ENCODE results near the gene TANGO2. TPM values are rescaled to one million over a fixed set of nuclear protein-coding genes. Genes with fewer than 3 reads are reported as not detected.

Gene TANGO2
- total and polyA plus RNA-seq, 2 of the 8 experiments (the other 6 are each of a cell fraction or from before 2014, with no cell fraction given): 10.1 to 18.4 TPM

GRCh38 chr22:19981961-19982920, 38.7 kb upstream of the TANGO2 start:
- Histone ChIP-seq H2BK15ac (ENCODE audit: low read length) (no peak overlapping the region), H3K79me2 (ENCODE audit: control insufficient read depth in 1 of 2, insufficient read depth in 2 of 2, low read length in 2 of 2) (peaks cover 0 to 8% of the 10 kb centered on the region in 2 experiments; a peak in 1 of 4 replicates), H2BK12ac (ENCODE audit: low read depth, low read length) (no peak overlapping the region), H4K20me1 (replicated peaks in 1 of 2; ENCODE audit: control insufficient read depth in 1 of 2, insufficient read depth in 2 of 2, low read length in 2 of 2) (peaks cover 10 to 29% of the 10 kb centered on the region in 2 experiments), H3K9me3 (ENCODE audit: insufficient read depth in 2 of 2, low read depth in 1 of 2, low read length in 1 of 2) (no peaks in the 10 kb centered on the region), H2BK5ac (ENCODE audit: low read depth, low read length) (no peak overlapping the region), H3K4ac (replicated peaks; ENCODE audit: insufficient read length, low read depth, low read length) (no peak overlapping the region), H3K23ac (ENCODE audit: insufficient read length) (no peak overlapping the region), H3K23me2 (ENCODE audit: low read depth, low read length) (peaks cover 2% of the 10 kb centered on the region; the same call in 1 of the 2 replicates), H4K91ac (replicated peaks; ENCODE audit: insufficient read length, low read length) (no peak overlapping the region), H2BK120ac (replicated peaks; ENCODE audit: low read depth, low read length) (no peak overlapping the region), H3K14ac (ENCODE audit: insufficient read length) (no peak overlapping the region), H2BK20ac (ENCODE audit: low read length) (no peak overlapping the region), H3K27ac (ENCODE audit: low read depth, low read length) (no peak overlapping the region), H3K18ac (ENCODE audit: extremely low read depth, low read length) (no peak overlapping the region), H3K4me3 (ENCODE audit: extremely low read depth in 1 of 4, insufficient read depth in 2 of 4, low read depth in 3 of 4, low read length in 4 of 4) (no peak overlapping the region), H2AK5ac (ENCODE audit: low read depth, low read length) (no peak overlapping the region), H3K79me1 (ENCODE audit: low read depth, low read length) (peaks cover 24% of the 10 kb centered on the region), H3K9ac (replicated peaks in 1 of 4; ENCODE audit: extremely low read depth in 1 of 4, low read depth in 3 of 4, low read length in 3 of 4) (no peak overlapping the region), H3K27me3 (replicated peaks in 1 of 4; ENCODE audit: control insufficient read depth in 3 of 4, extremely low read depth in 1 of 4, insufficient read depth in 3 of 4, low read length in 3 of 4) (no peaks in the 10 kb centered on the region), H4K5ac (ENCODE audit: insufficient read length, low read depth, low read length) (no peak overlapping the region), H4K8ac (ENCODE audit: extremely low read depth, insufficient read depth, low read length) (peak overlapping the region; percentile 17; the same call in 1 of the 2 replicates), H2AFZ (ENCODE audit: low read length) (no peak overlapping the region), H3K36me3 (ENCODE audit: control insufficient read depth in 2 of 4, insufficient read depth in 4 of 4, low read length in 3 of 4) (peaks cover 2 to 33% (median 8%) of the 10 kb centered on the region in 4 experiments; a peak in 7 of 8 replicates), H3K4me2 (ENCODE audit: insufficient read depth in 1 of 2, low read depth in 2 of 2, low read length in 2 of 2) (no peak overlapping the region), H3K56ac (replicated peaks; ENCODE audit: insufficient read length, low read depth, low read length) (no peak overlapping the region), H3K4me1 (replicated peaks in 1 of 4; ENCODE audit: control insufficient read depth in 3 of 4, insufficient read depth in 4 of 4, low read length in 3 of 4) (peaks cover 0 to 8% (median 7%) of the 10 kb centered on the region in 4 experiments; a peak in 5 of 7 replicates)
- ChIA-PET CTCF (ENCODE audit: partially characterized antibody) (interaction anchor here (0.8 to 2.1 kb wide), 4 partner anchors 9 to 34 kb away, joined by 3 to 10 read pairs (median 4); no protein-coding TSS in a partner anchor), POLR2A (ENCODE audit: partially characterized antibody) (interaction anchor here (1.0 kb wide), 1 partner anchor 10 kb away, joined by 3 read pairs; no protein-coding TSS in a partner anchor)
- FAIRE-seq (no peak), DNase-seq (ENCODE audit: low read depth in 1 of 2, low spot score in 2 of 2) (no peak)
- TF ChIP-seq ASH2L (IDR thresholded peaks at IDR 0.05; ENCODE audit: low read length) (no peak), EP300 (IDR thresholded peaks at IDR 0.05; ENCODE audit: borderline replicate concordance in 1 of 2, low read depth in 2 of 2, low read length in 2 of 2) (no peak), YY1 (IDR thresholded peaks at IDR 0.05; ENCODE audit: low read depth, low read length) (no peak), POLR2A (IDR thresholded peaks at IDR 0.05; ENCODE audit: control extremely low read depth in 1 of 2, low read depth in 2 of 2, low read length in 2 of 2) (no peak), CREB1 (IDR thresholded peaks at IDR 0.05) (no peak)
- 92% methylated on average over 16 of the region's 16 CpGs; no CpG with 5 or more reads in 1 of the 2 experiments for WGBS, 2 experiments (ENCODE audit: extremely low coverage in 1 of 2, insufficient coverage in 1 of 2, insufficient read length in 1 of 2, insufficient replicate concordance in 2 of 2, low coverage in 1 of 2, low lambda C conversion rate in 2 of 2, missing lambda C conversion rate in 1 of 2)

Data from H1 (cell line).